Embryonic facial prominence (tissue), 1 donor: ENCODE measurements around the gene MTERF4.

Experiments used
- DNase-seq: peaks from one replicate; pipeline ENCODE4 v3.0.0-alpha.2; 2016; ENCODE audit errors: extremely low spot score

The MTERF4 gene

GRCh38 chr2:241088791-241089732 is 13.0 kb downstream of the MTERF4 start:
- no peak for DNase-seq

GRCh38 chr2:241088376-241088775 is 13.7 kb downstream of the MTERF4 start:
- DNase-seq = no peak

GRCh38 chr2:241087420-241088268 is 14.4 kb downstream of the MTERF4 start:
- DNase-seq = no peak

- DNase-seq = no peak
Observed at GRCh38 chr2:241084856-241085444, 17.1 kb downstream of the MTERF4 start.

GRCh38 chr2:241083091-241083415 is 19.0 kb downstream of the MTERF4 start:
- no peak for DNase-seq

- DNase-seq = no peak
Observed at GRCh38 chr2:241082341-241083090, 19.6 kb downstream of the MTERF4 start.

- no peak for DNase-seq
Observed at GRCh38 chr2:241081643-241082340, 20.3 kb downstream of the MTERF4 start.

- DNase-seq = no peak
Observed at GRCh38 chr2:241081190-241081642, 20.9 kb downstream of the MTERF4 start.

- DNase-seq = no peak
Observed at GRCh38 chr2:241080405-241081189, 21.5 kb downstream of the MTERF4 start.

- DNase-seq = no peak
Observed at GRCh38 chr2:241074901-241075540, 27.1 kb downstream of the MTERF4 start.

GRCh38 chr2:241074065-241074818 is 27.8 kb downstream of the MTERF4 start:
- no peak for DNase-seq

GRCh38 chr2:241073166-241074064 is 28.7 kb downstream of the MTERF4 start:
- no peak for DNase-seq

GRCh38 chr2:241072553-241073165 is 29.4 kb downstream of the MTERF4 start:
- DNase-seq = no peak

- no peak for DNase-seq
Observed at GRCh38 chr2:241072151-241072550, 29.9 kb downstream of the MTERF4 start.

- DNase-seq = no peak
Observed at GRCh38 chr2:241071677-241072111, 30.4 kb downstream of the MTERF4 start.

GRCh38 chr2:241070811-241071676 is 31.0 kb downstream of the MTERF4 start:
- DNase-seq = no peak
